GM13977 (cell line): ENCODE measurements around the gene ZBP1.
A peak's percentile ranks its signal among the peaks of the same experiment; 100 is the strongest.

Source experiments
- DNase-seq: peaks from one replicate; pipeline ENCODE4 v3.0.0; 2012; ENCODE audit warnings: low spot score
- in situ Hi-C: fragments of 300-500 bp; cut with MboI; formaldehyde crosslinking; loops from one replicate; pipeline ENCODE4 v1.12.0; 2022; ENCODE audit warnings: low sequenced_read_pairs, low pct_unique_long_range_greater_than_20kb, mixed read lengths, inconsistent platforms; ENCODE audit not compliant: unreplicated experiment
- TF ChIP-seq, protein P1 (sequence below): IDR thresholded peaks from 2 replicates; pipeline ENCODE4 v1.5.1; 2012; ENCODE audit warnings: mild to moderate bottlenecking, control low read depth; ENCODE audit not compliant: insufficient read depth; ENCODE audit errors: extremely low read depth, missing control alignments

ZBP1 gene

GRCh38 chr20:57654998-57655808 is 35.0 kb upstream of the ZBP1 start:
- in situ Hi-C loops, result loop anchor here (10.0 kb wide), 1 partner anchor 430 kb away; no protein-coding TSS in a partner anchor
- peak; percentile 25 for DNase-seq
- TF ChIP-seq, protein P1, sequence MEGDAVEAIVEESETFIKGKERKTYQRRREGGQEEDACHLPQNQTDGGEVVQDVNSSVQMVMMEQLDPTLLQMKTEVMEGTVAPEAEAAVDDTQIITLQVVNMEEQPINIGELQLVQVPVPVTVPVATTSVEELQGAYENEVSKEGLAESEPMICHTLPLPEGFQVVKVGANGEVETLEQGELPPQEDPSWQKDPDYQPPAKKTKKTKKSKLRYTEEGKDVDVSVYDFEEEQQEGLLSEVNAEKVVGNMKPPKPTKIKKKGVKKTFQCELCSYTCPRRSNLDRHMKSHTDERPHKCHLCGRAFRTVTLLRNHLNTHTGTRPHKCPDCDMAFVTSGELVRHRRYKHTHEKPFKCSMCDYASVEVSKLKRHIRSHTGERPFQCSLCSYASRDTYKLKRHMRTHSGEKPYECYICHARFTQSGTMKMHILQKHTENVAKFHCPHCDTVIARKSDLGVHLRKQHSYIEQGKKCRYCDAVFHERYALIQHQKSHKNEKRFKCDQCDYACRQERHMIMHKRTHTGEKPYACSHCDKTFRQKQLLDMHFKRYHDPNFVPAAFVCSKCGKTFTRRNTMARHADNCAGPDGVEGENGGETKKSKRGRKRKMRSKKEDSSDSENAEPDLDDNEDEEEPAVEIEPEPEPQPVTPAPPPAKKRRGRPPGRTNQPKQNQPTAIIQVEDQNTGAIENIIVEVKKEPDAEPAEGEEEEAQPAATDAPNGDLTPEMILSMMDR, result no peak

GRCh38 chr20:57654363-57654997 is 34.3 kb upstream of the ZBP1 start:
- DNase-seq, result peak; percentile 94
- in situ Hi-C loops, result loop anchor here (10.0 kb wide), 1 partner anchor 430 kb away; no protein-coding TSS in a partner anchor
- TF ChIP-seq, protein P1, result peak; percentile 94

GRCh38 chr20:57653910-57654309 is 33.7 kb upstream of the ZBP1 start:
- DNase-seq, result no peak
- in situ Hi-C loops, result loop anchor here (10.0 kb wide), 1 partner anchor 431 kb away; no protein-coding TSS in a partner anchor
- TF ChIP-seq, protein P1, result no peak

GRCh38 chr20:57653546-57653900 is 33.3 kb upstream of the ZBP1 start:
- in situ Hi-C loops, result loop anchor here (10.0 kb wide), 1 partner anchor 431 kb away; no protein-coding TSS in a partner anchor
- TF ChIP-seq, protein P1, result no peak
- DNase-seq, result peak; percentile 45

DNA sequence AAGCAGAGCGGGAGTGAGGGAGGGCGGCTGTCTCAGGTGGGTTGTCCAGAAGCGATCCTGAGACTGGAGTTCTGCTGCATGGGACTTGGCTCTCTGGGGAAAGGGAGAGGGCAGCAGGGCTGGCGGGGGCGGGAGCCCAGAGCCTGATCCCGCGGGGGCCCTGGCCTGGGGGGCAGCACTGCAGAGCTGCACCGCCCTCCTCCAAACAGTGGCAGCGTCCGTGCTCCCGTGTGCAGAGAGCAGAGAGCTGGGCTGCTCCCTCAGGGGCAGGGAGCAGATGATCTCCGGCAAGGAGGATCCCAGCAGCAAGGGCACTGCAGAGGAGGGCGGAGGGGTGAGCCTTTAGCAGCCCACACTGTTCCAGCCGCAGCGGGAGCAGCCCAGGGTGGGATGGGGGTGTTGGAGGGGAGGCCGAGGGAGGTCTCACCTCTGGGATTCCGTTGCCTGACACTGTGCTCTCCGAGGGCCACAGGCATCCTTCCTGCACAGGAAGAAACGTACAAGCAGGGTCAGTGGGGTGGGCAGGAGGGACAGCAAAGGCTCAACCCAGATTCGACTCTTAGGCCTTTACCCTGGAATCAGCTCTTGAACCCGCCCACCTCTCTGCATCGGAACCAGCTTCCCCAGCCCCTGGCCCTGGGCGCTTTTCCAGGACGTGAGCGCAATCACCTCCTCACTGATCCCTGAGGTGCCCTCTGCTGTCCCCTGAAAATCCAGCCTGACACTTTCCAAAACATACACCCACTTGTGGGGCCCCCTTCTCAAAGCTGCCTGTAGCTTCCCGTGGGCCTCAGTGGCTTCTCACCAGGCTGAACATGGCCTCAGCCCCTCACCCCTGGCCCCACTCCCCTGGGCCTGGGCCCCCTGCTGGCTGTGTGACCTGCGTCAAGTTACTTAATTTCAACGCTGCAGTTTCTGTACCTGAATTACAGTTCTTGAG is 32.6 kb upstream of the ZBP1 start:
- DNase-seq, result peak; percentile 43
- TF ChIP-seq, protein P1, result no peak
- in situ Hi-C loops, result loop anchor here (10.0 kb wide), 1 partner anchor 432 kb away; no protein-coding TSS in a partner anchor
